ENCODE data around the gene HEYL.

The HEYL gene

DNA sequence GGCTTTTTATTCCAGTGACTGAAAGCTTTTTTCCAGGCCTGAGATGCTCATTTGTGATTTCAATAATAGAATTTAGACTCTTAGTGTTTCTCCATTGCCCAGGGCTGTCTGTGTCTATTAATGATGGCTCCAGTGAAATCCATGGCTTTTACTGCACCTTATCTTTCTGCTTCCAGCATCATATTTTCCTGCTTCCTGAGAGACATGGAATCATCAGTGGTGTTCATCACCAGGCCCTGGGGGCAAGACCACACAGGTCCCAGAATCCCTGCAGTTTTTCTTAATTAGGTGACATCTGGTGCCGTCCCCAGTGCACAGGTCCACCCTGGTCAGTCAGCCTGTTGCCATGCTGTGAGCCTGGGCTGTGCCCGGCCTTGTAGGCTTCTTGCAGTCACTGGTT, 16.9 kb upstream of the HEYL start:
- Histone ChIP-seq H3K9me2 (replicated peaks; ENCODE audit: insufficient read depth, low read length) (no peaks in the 10 kb centered on the region), H3K79me2 (ENCODE audit: low read length) (no peaks in the 10 kb centered on the region), H3K4me1 (ENCODE audit: low read length) (peaks cover 15% of the 10 kb centered on the region), H3F3A (ENCODE audit: insufficient read depth, low read length) (no peaks in the 10 kb centered on the region), H4K20me1 (ENCODE audit: insufficient read depth, low read length) (no peaks in the 10 kb centered on the region), H3K4me2 (ENCODE audit: low read depth, low read length) (no peak overlapping the region), H2AFZ (ENCODE audit: low read length) (no peak overlapping the region), H3K9ac (ENCODE audit: low read length) (no peak overlapping the region), H3K27ac (ENCODE audit: low read length) (no peak overlapping the region), H3K36me3 (replicated peaks; ENCODE audit: insufficient read depth, low read length) (no peaks in the 10 kb centered on the region), H3K27me3 (replicated peaks; ENCODE audit: insufficient read depth, low read length) (no peaks in the 10 kb centered on the region), H3K4me3 (ENCODE audit: low read length) (no peak overlapping the region), H3K9me3 (replicated peaks; ENCODE audit: insufficient read depth, low read length) (no peaks in the 10 kb centered on the region)
- DNase-seq = no peak
- no peak for TF ChIP-seq EZH2phosphoT487 (IDR thresholded peaks at IDR 0.05; ENCODE audit: low read length)
- TF ChIP-seq EZH2 (optimal IDR thresholded peaks at IDR 0.05; ENCODE audit: low read depth, low read length) = no peak

DNA sequence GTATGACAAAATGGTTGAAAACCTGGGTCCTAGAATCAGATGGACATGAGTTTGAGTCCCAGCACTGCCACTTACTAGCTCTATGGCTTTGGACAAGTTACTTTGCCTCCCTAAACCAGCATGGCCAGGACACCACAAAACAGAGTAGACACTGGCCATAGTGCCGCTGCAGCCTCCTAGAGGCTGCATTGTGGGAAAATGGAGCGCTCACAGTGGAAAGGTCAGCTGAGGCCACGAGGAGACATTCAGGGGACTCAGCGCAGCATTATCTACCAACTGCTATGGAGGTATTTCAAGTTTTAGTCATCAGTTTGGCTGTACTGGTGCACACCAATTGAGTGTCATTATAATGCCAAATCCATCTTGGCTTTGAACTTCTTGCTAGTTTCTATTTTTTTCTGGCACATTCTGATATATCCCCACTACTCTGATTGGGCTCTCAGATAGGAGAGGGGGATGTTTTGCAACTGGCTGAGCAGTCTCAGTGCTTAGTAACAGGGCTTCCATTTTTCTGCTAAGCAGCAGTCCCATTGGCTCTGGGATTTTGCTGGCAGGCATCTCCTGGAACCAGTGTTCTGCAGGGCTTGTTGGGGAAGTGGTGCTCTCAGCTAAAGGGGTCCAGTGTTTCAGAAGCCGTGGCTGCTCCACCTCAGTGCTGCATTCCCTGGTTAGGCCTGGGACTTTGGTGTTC, 16.3 kb upstream of the HEYL start:
- Histone ChIP-seq H2AFZ (ENCODE audit: low read length) (no peak overlapping the region), H3K4me2 (ENCODE audit: low read depth, low read length) (no peak overlapping the region), H3K36me3 (replicated peaks; ENCODE audit: insufficient read depth, low read length) (no peaks in the 10 kb centered on the region), H3K9me3 (replicated peaks; ENCODE audit: insufficient read depth, low read length) (no peaks in the 10 kb centered on the region), H3K9ac (ENCODE audit: low read length) (no peak overlapping the region), H3K27me3 (replicated peaks; ENCODE audit: insufficient read depth, low read length) (no peaks in the 10 kb centered on the region), H3K4me3 (ENCODE audit: low read length) (no peak overlapping the region), H4K20me1 (ENCODE audit: insufficient read depth, low read length) (no peaks in the 10 kb centered on the region), H3F3A (ENCODE audit: insufficient read depth, low read length) (no peaks in the 10 kb centered on the region), H3K4me1 (ENCODE audit: low read length) (peaks cover 15% of the 10 kb centered on the region), H3K27ac (ENCODE audit: low read length) (no peak overlapping the region), H3K9me2 (replicated peaks; ENCODE audit: insufficient read depth, low read length) (no peaks in the 10 kb centered on the region), H3K79me2 (ENCODE audit: low read length) (no peaks in the 10 kb centered on the region)
- DNase-seq = no peak
- no peak for TF ChIP-seq EZH2phosphoT487 (IDR thresholded peaks at IDR 0.05; ENCODE audit: low read length)
- TF ChIP-seq EZH2 (optimal IDR thresholded peaks at IDR 0.05; ENCODE audit: low read depth, low read length) = no peak
- TF ChIP-seq, protein P1, sequence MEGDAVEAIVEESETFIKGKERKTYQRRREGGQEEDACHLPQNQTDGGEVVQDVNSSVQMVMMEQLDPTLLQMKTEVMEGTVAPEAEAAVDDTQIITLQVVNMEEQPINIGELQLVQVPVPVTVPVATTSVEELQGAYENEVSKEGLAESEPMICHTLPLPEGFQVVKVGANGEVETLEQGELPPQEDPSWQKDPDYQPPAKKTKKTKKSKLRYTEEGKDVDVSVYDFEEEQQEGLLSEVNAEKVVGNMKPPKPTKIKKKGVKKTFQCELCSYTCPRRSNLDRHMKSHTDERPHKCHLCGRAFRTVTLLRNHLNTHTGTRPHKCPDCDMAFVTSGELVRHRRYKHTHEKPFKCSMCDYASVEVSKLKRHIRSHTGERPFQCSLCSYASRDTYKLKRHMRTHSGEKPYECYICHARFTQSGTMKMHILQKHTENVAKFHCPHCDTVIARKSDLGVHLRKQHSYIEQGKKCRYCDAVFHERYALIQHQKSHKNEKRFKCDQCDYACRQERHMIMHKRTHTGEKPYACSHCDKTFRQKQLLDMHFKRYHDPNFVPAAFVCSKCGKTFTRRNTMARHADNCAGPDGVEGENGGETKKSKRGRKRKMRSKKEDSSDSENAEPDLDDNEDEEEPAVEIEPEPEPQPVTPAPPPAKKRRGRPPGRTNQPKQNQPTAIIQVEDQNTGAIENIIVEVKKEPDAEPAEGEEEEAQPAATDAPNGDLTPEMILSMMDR (IDR thresholded peaks at IDR 0.05; ENCODE audit: low read length) = no peak

DNA sequence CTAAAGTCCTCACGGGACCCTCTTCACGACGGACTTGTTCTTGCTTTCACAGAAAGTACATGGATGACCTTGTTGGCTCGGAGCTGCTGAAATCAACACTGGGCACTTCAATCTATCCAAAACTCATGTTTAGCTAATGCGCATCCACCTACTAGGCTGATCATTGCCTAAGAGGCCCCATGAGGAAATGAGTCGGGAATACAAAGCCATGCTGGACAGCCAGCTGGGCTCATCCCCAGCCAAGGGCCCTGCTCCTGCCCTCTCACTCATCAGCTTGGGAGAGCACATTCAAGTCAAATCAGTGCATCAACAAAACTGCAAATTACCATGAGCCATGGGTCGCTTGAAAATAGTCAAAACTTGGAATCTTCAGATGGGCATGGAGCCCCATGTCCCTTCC, 14.8 kb upstream of the HEYL start:
- Histone ChIP-seq H3K36me3 (replicated peaks; ENCODE audit: insufficient read depth, low read length) (no peaks in the 10 kb centered on the region), H3K4me2 (ENCODE audit: low read depth, low read length) (no peak overlapping the region), H3K4me1 (ENCODE audit: low read length) (peaks cover 15% of the 10 kb centered on the region), H3K27ac (ENCODE audit: low read length) (no peak overlapping the region), H3F3A (ENCODE audit: insufficient read depth, low read length) (no peaks in the 10 kb centered on the region), H3K9me2 (replicated peaks; ENCODE audit: insufficient read depth, low read length) (no peaks in the 10 kb centered on the region), H3K9me3 (replicated peaks; ENCODE audit: insufficient read depth, low read length) (no peaks in the 10 kb centered on the region), H4K20me1 (ENCODE audit: insufficient read depth, low read length) (no peaks in the 10 kb centered on the region), H3K27me3 (replicated peaks; ENCODE audit: insufficient read depth, low read length) (no peaks in the 10 kb centered on the region), H3K79me2 (ENCODE audit: low read length) (no peaks in the 10 kb centered on the region), H2AFZ (ENCODE audit: low read length) (no peak overlapping the region), H3K9ac (ENCODE audit: low read length) (no peak overlapping the region), H3K4me3 (ENCODE audit: low read length) (no peak overlapping the region)
- DNase-seq = no peak
- TF ChIP-seq EZH2phosphoT487 (IDR thresholded peaks at IDR 0.05; ENCODE audit: low read length) = no peak

DNA sequence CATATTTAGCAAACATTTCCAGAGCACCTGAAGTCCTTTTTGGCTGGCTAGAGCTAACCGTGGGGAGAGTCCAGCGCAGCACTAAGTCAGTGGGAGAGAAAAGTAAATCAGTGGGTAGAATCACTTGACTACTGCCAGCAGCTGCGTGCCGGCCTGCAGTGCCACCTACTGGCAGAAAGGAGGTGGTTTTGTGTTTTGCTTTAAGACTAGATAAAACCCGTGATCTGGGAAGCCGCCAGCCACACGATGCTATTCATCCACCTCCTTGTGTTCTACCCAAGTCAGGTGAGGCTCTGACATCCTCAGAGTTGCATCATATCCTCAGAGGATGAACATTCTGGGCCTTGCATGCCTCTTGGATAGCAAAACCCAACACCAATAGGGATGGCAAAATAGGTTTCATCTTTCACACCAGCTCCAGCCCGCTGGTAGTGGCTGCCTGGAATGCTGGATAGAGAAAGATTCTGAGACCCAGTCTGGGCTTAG, 14.1 kb upstream of the HEYL start:
- H3K36me3 ChIP-seq (replicated peaks; ENCODE audit: insufficient read depth, low read length) = no peaks in the 10 kb centered on the region
- peak overlapping the region; percentile 40; the same call in 1 of the 2 replicates for H3K4me2 ChIP-seq (ENCODE audit: low read depth, low read length)
- TF ChIP-seq EZH2 (optimal IDR thresholded peaks at IDR 0.05; ENCODE audit: low read depth, low read length) = no peak
- TF ChIP-seq, protein P1 (IDR thresholded peaks at IDR 0.05; ENCODE audit: low read length) = peak; percentile 85

More for the DNA sequence above, 14.1 kb upstream of the HEYL start:
- no peaks in the 10 kb centered on the region for H3K79me2 ChIP-seq (ENCODE audit: low read length)
- no peak overlapping the region for H3K4me3 ChIP-seq (ENCODE audit: low read length)
- H3F3A ChIP-seq (ENCODE audit: insufficient read depth, low read length) = no peaks in the 10 kb centered on the region
- no peak overlapping the region for H3K9ac ChIP-seq (ENCODE audit: low read length)
- H4K20me1 ChIP-seq (ENCODE audit: insufficient read depth, low read length) = no peaks in the 10 kb centered on the region
- DNase-seq = peak; percentile 85
- H3K27me3 ChIP-seq (replicated peaks; ENCODE audit: insufficient read depth, low read length) = no peaks in the 10 kb centered on the region
- no peaks in the 10 kb centered on the region for H3K9me3 ChIP-seq (replicated peaks; ENCODE audit: insufficient read depth, low read length)
- H3K4me1 ChIP-seq (ENCODE audit: low read length) = peaks cover 15% of the 10 kb centered on the region
- H3K9me2 ChIP-seq (replicated peaks; ENCODE audit: insufficient read depth, low read length) = no peaks in the 10 kb centered on the region
- no peak overlapping the region for H3K27ac ChIP-seq (ENCODE audit: low read length)
- peak overlapping the region; percentile 42 for H2AFZ ChIP-seq (ENCODE audit: low read length)

Data from MM.1S (cell line).